Erythroblast (primary cell): ENCODE measurements around the gene ANKRD10.

Experiments used
- GATA1 ChIP-seq: IDR thresholded peaks from 2 replicates; pipeline ENCODE4 v1.6.1; 2011; ENCODE audit warnings: low read depth, mild to moderate bottlenecking, control low read depth, low read length, moderate library complexity
- POLR2A ChIP-seq: IDR thresholded peaks from 2 replicates; pipeline ENCODE4 v1.6.1; 2011; ENCODE audit warnings: mild to moderate bottlenecking, low read length

DNA sequence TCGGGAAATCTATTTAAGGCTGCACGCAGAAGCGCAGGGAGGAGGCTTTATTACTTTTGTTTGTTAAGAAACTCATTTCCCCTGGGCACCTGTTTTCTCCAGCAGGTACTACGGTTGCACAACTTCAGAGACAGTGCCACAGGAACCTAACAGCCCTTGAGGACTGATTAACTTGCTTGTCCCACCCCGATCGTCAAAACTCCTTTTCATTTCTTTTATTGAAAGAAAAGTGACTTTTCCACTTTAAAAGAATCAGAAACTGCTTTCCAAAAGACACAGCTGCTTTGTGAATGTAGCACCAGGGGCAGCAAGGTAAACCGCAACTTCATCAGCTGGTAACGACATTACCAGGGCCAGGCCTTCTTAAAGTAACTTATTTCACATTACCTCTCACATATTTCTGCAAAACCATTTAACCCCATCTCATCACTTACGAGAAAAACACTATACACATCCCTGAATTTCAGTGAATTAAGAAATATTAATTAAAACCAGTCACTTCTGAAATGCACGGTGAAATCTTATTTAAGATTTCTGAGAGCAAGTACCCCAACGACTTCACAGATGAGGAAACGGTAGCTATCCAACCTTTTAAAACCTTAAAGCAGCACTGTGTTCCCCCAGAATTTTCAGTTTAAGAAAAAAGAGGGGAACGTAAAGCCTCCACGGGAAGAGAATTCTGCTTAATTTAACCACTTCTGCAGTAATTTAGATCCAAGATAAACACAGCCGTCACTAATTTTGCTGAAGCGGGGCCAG is 1.4 kb downstream of the ANKRD10 start:
- TF ChIP-seq POLR2A (no peak), GATA1 (no peak)
